Measurements from ENCODE around the gene INO80E. TPM values are rescaled to one million over a fixed set of nuclear protein-coding genes. Genes with fewer than 3 reads are reported as not detected.

The INO80E gene
- total RNA-seq, 1 donor from 2014 or later, result 22.6 TPM

- TF ChIP-seq CTCF (IDR thresholded peaks at IDR 0.05; ENCODE audit: insufficient read depth, low read length, severe bottlenecking), result no peak
- FAIRE-seq (no peak), DNase-seq (ENCODE audit: low read depth) (no peak)
- Histone ChIP-seq H3K27me3 (ENCODE audit: control insufficient read depth, insufficient read depth, low read length) (peaks cover 4% of the 10 kb centered on the region), H3K4me3 (ENCODE audit: low read depth, low read length) (no peak overlapping the region), H3K36me3 (ENCODE audit: control insufficient read depth, insufficient read depth, low read length) (peaks cover 9% of the 10 kb centered on the region)
Measured at GRCh38 chr16:30004811-30005242, 8.8 kb downstream of the INO80E start.

GRCh38 chr16:30005341-30006094, 9.5 kb downstream of the INO80E start:
- peaks cover 7% of the 10 kb centered on the region for H3K36me3 ChIP-seq (ENCODE audit: control insufficient read depth, insufficient read depth, low read length)
- H3K27me3 ChIP-seq (ENCODE audit: control insufficient read depth, insufficient read depth, low read length), result peaks cover 9% of the 10 kb centered on the region
- FAIRE-seq (no peak), DNase-seq (ENCODE audit: low read depth) (no peak)
- peak; percentile 84 for TF ChIP-seq CTCF (IDR thresholded peaks at IDR 0.05; ENCODE audit: insufficient read depth, low read length, severe bottlenecking)
- no peak overlapping the region for H3K4me3 ChIP-seq (ENCODE audit: low read depth, low read length)

- TF ChIP-seq CTCF (IDR thresholded peaks at IDR 0.05; ENCODE audit: insufficient read depth, low read length, severe bottlenecking), result no peak
- Histone ChIP-seq H3K27me3 (ENCODE audit: control insufficient read depth, insufficient read depth, low read length) (peaks cover 11% of the 10 kb centered on the region), H3K36me3 (ENCODE audit: control insufficient read depth, insufficient read depth, low read length) (peaks cover 3% of the 10 kb centered on the region), H3K4me3 (ENCODE audit: low read depth, low read length) (no peak overlapping the region)
- FAIRE-seq (no peak), DNase-seq (ENCODE audit: low read depth) (no peak)
Measured at GRCh38 chr16:30006095-30006473, 10.0 kb downstream of the INO80E start.

GRCh38 chr16:30006659-30007377, 10.8 kb downstream of the INO80E start:
- H3K36me3 ChIP-seq (ENCODE audit: control insufficient read depth, insufficient read depth, low read length), result no peaks in the 10 kb centered on the region
- TF ChIP-seq CTCF (IDR thresholded peaks at IDR 0.05; ENCODE audit: insufficient read depth, low read length, severe bottlenecking), result no peak
- no peak for FAIRE-seq
- no peak overlapping the region for H3K4me3 ChIP-seq (ENCODE audit: low read depth, low read length)
- no peak for DNase-seq (ENCODE audit: low read depth)
- peaks cover 15% of the 10 kb centered on the region for H3K27me3 ChIP-seq (ENCODE audit: control insufficient read depth, insufficient read depth, low read length)

- no peak for TF ChIP-seq CTCF (IDR thresholded peaks at IDR 0.05; ENCODE audit: insufficient read depth, low read length, severe bottlenecking)
- no peak overlapping the region for H3K4me3 ChIP-seq (ENCODE audit: low read depth, low read length)
Measured at GRCh38 chr16:30007378-30007895, 11.4 kb downstream of the INO80E start.

More at GRCh38 chr16:30007378-30007895, 11.4 kb downstream of the INO80E start:
- Histone ChIP-seq H3K36me3 (ENCODE audit: control insufficient read depth, insufficient read depth, low read length) (no peaks in the 10 kb centered on the region), H3K27me3 (ENCODE audit: control insufficient read depth, insufficient read depth, low read length) (peaks cover 15% of the 10 kb centered on the region)
- FAIRE-seq, result no peak
- DNase-seq (ENCODE audit: low read depth), result no peak
